Mesodermal cell (in vitro differentiated cells): ENCODE results near the gene IL1RAPL2.

Source experiments
- H3K27ac ChIP-seq: 2 replicates; pipeline ENCODE4 v1.7.0; 2013; ENCODE audit warnings: mild to moderate bottlenecking, low read depth, low read length, moderate library complexity; ENCODE audit not compliant: severe bottlenecking
- H3K36me3 ChIP-seq: 2 replicates; pipeline ENCODE4 v1.7.1; 2013; ENCODE audit warnings: mild to moderate bottlenecking, low read length, moderate library complexity; ENCODE audit not compliant: control insufficient read depth, insufficient read depth
- H3K4me1 ChIP-seq: one replicate; pipeline ENCODE4 v1.7.1; 2013; ENCODE audit warnings: mild to moderate bottlenecking, low read length; ENCODE audit not compliant: insufficient read depth, control insufficient read depth, poor library complexity, severe bottlenecking
- H3K4me3 ChIP-seq: 2 replicates; pipeline ENCODE4 v1.7.0; 2013; ENCODE audit warnings: low read length, control low read depth, mild to moderate bottlenecking; ENCODE audit not compliant: insufficient read depth, poor library complexity, severe bottlenecking; ENCODE audit errors: extremely low read depth
- H3K9me3 ChIP-seq: 2 replicates; pipeline ENCODE4 v1.7.1; 2013; ENCODE audit warnings: mild to moderate bottlenecking, low read length, moderate library complexity; ENCODE audit not compliant: control insufficient read depth
- WGBS, 2 experiments: methylation state at CpG; one replicate each; pipeline ENCODE4 v1.1.5; 2013; ENCODE audit warnings: missing lambda C conversion rate in 2 of 2; ENCODE audit not compliant: insufficient coverage in 2 of 2; 5-methylcytosine and 5-hydroxymethylcytosine counted together

The IL1RAPL2 gene

GRCh38 chrX:105723966-105724735, 1158.2 kb downstream of the IL1RAPL2 start:
- Histone ChIP-seq H3K9me3 (no peaks in the 10 kb centered on the region), H3K27ac (no peak overlapping the region), H3K4me1 (no peaks in the 10 kb centered on the region), H3K36me3 (no peaks in the 10 kb centered on the region), H3K4me3 (no peak overlapping the region)
- 83% methylated on average over 1 of the region's 1 CpG; no CpG with 5 or more reads in 1 of the 2 experiments for WGBS, 2 experiments

- Histone ChIP-seq H3K27ac (no peak overlapping the region), H3K36me3 (no peaks in the 10 kb centered on the region), H3K4me3 (no peak overlapping the region), H3K4me1 (no peaks in the 10 kb centered on the region), H3K9me3 (no peaks in the 10 kb centered on the region)
- WGBS, 2 experiments = no CpG with 5 or more reads among the region's 1 CpG
Measured at GRCh38 chrX:105725228-105725627, 1159.2 kb downstream of the IL1RAPL2 start.

- Histone ChIP-seq H3K4me3 (no peak overlapping the region), H3K36me3 (no peaks in the 10 kb centered on the region), H3K9me3 (no peaks in the 10 kb centered on the region), H3K27ac (no peak overlapping the region), H3K4me1 (no peaks in the 10 kb centered on the region)
- no CpG with 5 or more reads among the region's 2 CpGs for WGBS, 2 experiments
Measured at GRCh38 chrX:105738162-105738561, 1172.2 kb downstream of the IL1RAPL2 start.

- H3K27ac ChIP-seq = no peak overlapping the region
- no peaks in the 10 kb centered on the region for H3K9me3 ChIP-seq
- peaks cover 2% of the 10 kb centered on the region for H3K4me1 ChIP-seq
- no peak overlapping the region for H3K4me3 ChIP-seq
- no peaks in the 10 kb centered on the region for H3K36me3 ChIP-seq
Measured at GRCh38 chrX:105744291-105744690, 1178.3 kb downstream of the IL1RAPL2 start.

GRCh38 chrX:105744946-105745345, 1178.9 kb downstream of the IL1RAPL2 start:
- no peak overlapping the region for H3K4me3 ChIP-seq
- H3K27ac ChIP-seq = no peak overlapping the region
- WGBS, 2 experiments = 80 to 100% methylated on average over 1 of the region's 2 CpGs
- no peaks in the 10 kb centered on the region for H3K9me3 ChIP-seq
- peaks cover 2% of the 10 kb centered on the region for H3K4me1 ChIP-seq
- no peaks in the 10 kb centered on the region for H3K36me3 ChIP-seq

- WGBS, 2 experiments = no CpG with 5 or more reads among the region's 2 CpGs
- Histone ChIP-seq H3K27ac (no peak overlapping the region), H3K36me3 (no peaks in the 10 kb centered on the region), H3K4me1 (peaks cover 2% of the 10 kb centered on the region), H3K9me3 (no peaks in the 10 kb centered on the region), H3K4me3 (no peak overlapping the region)
Measured at GRCh38 chrX:105745863-105746262, 1179.9 kb downstream of the IL1RAPL2 start.

GRCh38 chrX:105752338-105752956, 1186.4 kb downstream of the IL1RAPL2 start:
- Histone ChIP-seq H3K27ac (no peak overlapping the region), H3K4me1 (no peaks in the 10 kb centered on the region), H3K9me3 (no peaks in the 10 kb centered on the region), H3K36me3 (no peaks in the 10 kb centered on the region), H3K4me3 (no peak overlapping the region)
- WGBS, 2 experiments = 71 to 92% methylated on average over 3 to 4 of the region's 6 CpGs

- Histone ChIP-seq H3K9me3 (no peaks in the 10 kb centered on the region), H3K36me3 (no peaks in the 10 kb centered on the region), H3K27ac (no peak overlapping the region), H3K4me3 (no peak overlapping the region), H3K4me1 (no peaks in the 10 kb centered on the region)
- WGBS, 2 experiments = 81 to 100% methylated on average over 1 to 3 of the region's 4 CpGs
Measured at GRCh38 chrX:105753411-105753810, 1187.4 kb downstream of the IL1RAPL2 start.

GRCh38 chrX:105754286-105754964, 1188.4 kb downstream of the IL1RAPL2 start:
- no peak overlapping the region for H3K4me3 ChIP-seq
- no peaks in the 10 kb centered on the region for H3K36me3 ChIP-seq
- WGBS, 2 experiments = 100% methylated on average over 1 of the region's 2 CpGs; no CpG with 5 or more reads in 1 of the 2 experiments
- no peaks in the 10 kb centered on the region for H3K9me3 ChIP-seq
- no peaks in the 10 kb centered on the region for H3K4me1 ChIP-seq
- H3K27ac ChIP-seq = no peak overlapping the region

- no peak overlapping the region for H3K4me3 ChIP-seq
- no CpG with 5 or more reads among the region's 1 CpG for WGBS, 2 experiments
- H3K36me3 ChIP-seq = no peaks in the 10 kb centered on the region
- no peaks in the 10 kb centered on the region for H3K4me1 ChIP-seq
- no peaks in the 10 kb centered on the region for H3K9me3 ChIP-seq
- no peak overlapping the region for H3K27ac ChIP-seq
Measured at GRCh38 chrX:105755109-105755508, 1189.1 kb downstream of the IL1RAPL2 start.

GRCh38 chrX:105758754-105759153, 1192.8 kb downstream of the IL1RAPL2 start:
- H3K4me1 ChIP-seq = no peaks in the 10 kb centered on the region
- no CpG with 5 or more reads among the region's 1 CpG for WGBS, 2 experiments
- no peak overlapping the region for H3K27ac ChIP-seq

More at GRCh38 chrX:105758754-105759153, 1192.8 kb downstream of the IL1RAPL2 start:
- Histone ChIP-seq H3K36me3 (no peaks in the 10 kb centered on the region), H3K4me3 (no peak overlapping the region), H3K9me3 (no peaks in the 10 kb centered on the region)
